ENCODE results near the gene FBLN1.
"Not testable (repeated sequence)": the region's sequence is repeated elsewhere in the genome, so short reads cannot be mapped to it uniquely, and the experiment has no call there.

FBLN1 gene

GRCh38 chr22:45549762-45550378 is 47.2 kb downstream of the FBLN1 start:
- no peak for DNase-seq

GRCh38 chr22:45550416-45550815 is 47.7 kb downstream of the FBLN1 start:
- DNase-seq, result no peak

- no peak for DNase-seq
Observed at GRCh38 chr22:45550891-45551290, 48.2 kb downstream of the FBLN1 start.

GRCh38 chr22:45551310-45552016 is 48.8 kb downstream of the FBLN1 start:
- no peak for DNase-seq

- no peak for DNase-seq
Observed at GRCh38 chr22:45552017-45552411, 49.3 kb downstream of the FBLN1 start.

- no peak for DNase-seq
Observed at GRCh38 chr22:45552580-45553350, 50.1 kb downstream of the FBLN1 start.

GRCh38 chr22:45553351-45554039 is 50.8 kb downstream of the FBLN1 start:
- DNase-seq, result no peak

- no peak for DNase-seq
Observed at GRCh38 chr22:45554040-45554406, 51.3 kb downstream of the FBLN1 start.

GRCh38 chr22:45554861-45555260 is 52.2 kb downstream of the FBLN1 start:
- DNase-seq, result no peak

GRCh38 chr22:45557926-45558325 is 55.2 kb downstream of the FBLN1 start:
- not testable (repeated sequence) for DNase-seq

GRCh38 chr22:45560092-45560491 is 57.4 kb downstream of the FBLN1 start:
- DNase-seq, result not testable (repeated sequence)

- DNase-seq, result not testable (repeated sequence)
Observed at GRCh38 chr22:45560761-45561160, 58.1 kb downstream of the FBLN1 start.

- no peak for DNase-seq
Observed at GRCh38 chr22:45562102-45562501, 59.4 kb downstream of the FBLN1 start.

- no peak for DNase-seq
Observed at GRCh38 chr22:45562537-45563361, 60.1 kb downstream of the FBLN1 start.

- no peak for DNase-seq
Observed at GRCh38 chr22:45563362-45564040, 60.8 kb downstream of the FBLN1 start.

- DNase-seq, result no peak
Observed at GRCh38 chr22:45564349-45565030, 61.8 kb downstream of the FBLN1 start.

GRCh38 chr22:45565171-45565570 is 62.5 kb downstream of the FBLN1 start:
- no peak for DNase-seq

GRCh38 chr22:45565973-45566372 is 63.3 kb downstream of the FBLN1 start:
- no peak for DNase-seq

- DNase-seq, result no peak
Observed at GRCh38 chr22:45568213-45568612, 65.5 kb downstream of the FBLN1 start.

- no peak for DNase-seq
Observed at GRCh38 chr22:45571089-45571488, 68.4 kb downstream of the FBLN1 start.

- no peak for DNase-seq
Observed at GRCh38 chr22:45572444-45572843, 69.8 kb downstream of the FBLN1 start.
